Fibroblast of mammary gland (primary cell): Measurements from ENCODE around the gene CA10.

Source experiments
- DNase-seq: peaks from one replicate; pipeline ENCODE4 v3.0.0-alpha.2; 2010; ENCODE audit warnings: low read depth
- H3K4me3 ChIP-seq: 2 replicates; pipeline ENCODE4 v1.5.1; 2011; ENCODE audit warnings: low read depth, mild to moderate bottlenecking, low read length, moderate library complexity; ENCODE audit not compliant: control insufficient read depth
- TF ChIP-seq, protein P1 (sequence below): conservative IDR thresholded peaks from 2 replicates; pipeline ENCODE4 v1.5.1; 2011; ENCODE audit warnings: low read depth, low read length, inconsistent platforms; ENCODE audit not compliant: control insufficient read depth, insufficient read depth

The CA10 gene

DNA sequence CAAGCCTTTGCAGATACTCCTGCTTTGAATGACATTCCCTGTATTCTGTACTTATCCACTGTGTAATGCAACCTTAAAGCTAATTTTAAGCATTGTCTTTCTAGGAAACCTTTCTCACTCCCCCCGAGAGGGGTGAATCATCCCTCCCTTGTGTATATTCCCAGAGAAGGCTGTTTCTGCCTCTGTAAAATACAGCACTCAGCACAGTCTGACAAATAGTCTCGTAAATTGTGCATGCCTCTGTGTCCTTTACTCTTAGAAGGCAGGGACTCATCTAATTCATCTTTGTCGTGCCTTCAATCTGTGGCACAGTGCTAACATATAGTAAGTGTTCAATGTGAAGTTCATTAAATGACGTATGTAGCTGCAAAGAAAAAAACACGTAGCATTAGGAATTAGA, 200.7 kb downstream of the CA10 start:
- DNase-seq = no peak
- H3K4me3 ChIP-seq = no peak overlapping the region
- TF ChIP-seq, protein P1, sequence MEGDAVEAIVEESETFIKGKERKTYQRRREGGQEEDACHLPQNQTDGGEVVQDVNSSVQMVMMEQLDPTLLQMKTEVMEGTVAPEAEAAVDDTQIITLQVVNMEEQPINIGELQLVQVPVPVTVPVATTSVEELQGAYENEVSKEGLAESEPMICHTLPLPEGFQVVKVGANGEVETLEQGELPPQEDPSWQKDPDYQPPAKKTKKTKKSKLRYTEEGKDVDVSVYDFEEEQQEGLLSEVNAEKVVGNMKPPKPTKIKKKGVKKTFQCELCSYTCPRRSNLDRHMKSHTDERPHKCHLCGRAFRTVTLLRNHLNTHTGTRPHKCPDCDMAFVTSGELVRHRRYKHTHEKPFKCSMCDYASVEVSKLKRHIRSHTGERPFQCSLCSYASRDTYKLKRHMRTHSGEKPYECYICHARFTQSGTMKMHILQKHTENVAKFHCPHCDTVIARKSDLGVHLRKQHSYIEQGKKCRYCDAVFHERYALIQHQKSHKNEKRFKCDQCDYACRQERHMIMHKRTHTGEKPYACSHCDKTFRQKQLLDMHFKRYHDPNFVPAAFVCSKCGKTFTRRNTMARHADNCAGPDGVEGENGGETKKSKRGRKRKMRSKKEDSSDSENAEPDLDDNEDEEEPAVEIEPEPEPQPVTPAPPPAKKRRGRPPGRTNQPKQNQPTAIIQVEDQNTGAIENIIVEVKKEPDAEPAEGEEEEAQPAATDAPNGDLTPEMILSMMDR = no peak

GRCh38 chr17:51955245-51955644, 203.3 kb downstream of the CA10 start:
- H3K4me3 ChIP-seq = no peak overlapping the region
- TF ChIP-seq, protein P1 = no peak
- DNase-seq = no peak

- H3K4me3 ChIP-seq = no peak overlapping the region
- TF ChIP-seq, protein P1 = no peak
- DNase-seq = no peak
These were observed 204.2 kb downstream of the CA10 start for GRCh38 chr17:51954232-51954765.

GRCh38 chr17:51951741-51952140, 206.8 kb downstream of the CA10 start:
- DNase-seq = no peak
- TF ChIP-seq, protein P1 = no peak
- no peak overlapping the region for H3K4me3 ChIP-seq

- DNase-seq = no peak
- TF ChIP-seq, protein P1 = no peak
- no peak overlapping the region for H3K4me3 ChIP-seq
These were observed 210.4 kb downstream of the CA10 start for GRCh38 chr17:51948128-51948527.

DNA sequence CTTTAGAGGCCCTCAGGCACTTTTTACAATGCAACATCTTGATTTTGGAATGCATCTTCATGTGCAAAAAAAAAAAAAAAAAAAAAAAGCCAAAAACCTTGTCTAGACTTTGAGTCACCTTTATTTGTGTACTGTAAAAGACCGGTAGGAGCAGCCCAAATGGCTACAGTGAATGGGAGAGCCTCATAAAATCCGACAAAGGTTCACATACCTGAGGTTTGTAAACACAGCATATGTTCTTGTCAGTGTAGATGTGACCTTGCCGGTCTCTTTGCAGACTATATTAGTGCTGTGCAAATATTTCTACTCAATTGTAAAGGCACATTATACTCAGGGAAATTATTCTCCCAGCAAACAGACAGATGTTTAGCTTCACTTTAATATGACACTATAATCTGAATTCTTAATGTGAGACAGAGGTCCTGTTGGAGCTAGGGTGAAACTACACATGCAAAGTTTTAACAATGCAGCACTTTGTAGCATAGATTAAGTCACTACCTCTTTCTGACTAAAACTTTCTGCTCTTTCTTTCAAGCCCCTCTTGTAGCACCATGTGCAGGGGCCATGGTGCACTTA, 211.3 kb downstream of the CA10 start:
- DNase-seq = no peak
- TF ChIP-seq, protein P1 = no peak
- H3K4me3 ChIP-seq = no peak overlapping the region
